Activated CD4-positive, alpha-beta T cell treated with anti-CD3 and anti-CD28 coated beads for 1 hour (primary cell): ENCODE measurements around the gene MAP3K14.

Experiments
- DNase-seq: peaks from one replicate; pipeline ENCODE4 v3.0.0-alpha.2; 2020

Gene MAP3K14

GRCh38 chr17:45338996-45339535 lies 22.2 kb upstream of the MAP3K14 start:
- DNase-seq = no peak

GRCh38 chr17:45338023-45338781 lies 21.4 kb upstream of the MAP3K14 start:
- DNase-seq = no peak

- no peak for DNase-seq
Observed at GRCh38 chr17:45336390-45337182, 19.8 kb upstream of the MAP3K14 start.

- no peak for DNase-seq
Observed at GRCh38 chr17:45335721-45336120, 18.9 kb upstream of the MAP3K14 start.

GRCh38 chr17:45334701-45335677 lies 18.2 kb upstream of the MAP3K14 start:
- no peak for DNase-seq

- no peak for DNase-seq
Observed at GRCh38 chr17:45334231-45334630, 17.4 kb upstream of the MAP3K14 start.

GRCh38 chr17:45333702-45334092 lies 16.9 kb upstream of the MAP3K14 start:
- DNase-seq = no peak

GRCh38 chr17:45332989-45333701 lies 16.3 kb upstream of the MAP3K14 start:
- DNase-seq = no peak

- DNase-seq = no peak
Observed at GRCh38 chr17:45332505-45332904, 15.7 kb upstream of the MAP3K14 start.

- DNase-seq = no peak
Observed at GRCh38 chr17:45326626-45327025, 9.8 kb upstream of the MAP3K14 start.

GRCh38 chr17:45325810-45326209 lies 9.0 kb upstream of the MAP3K14 start:
- DNase-seq = no peak

- no peak for DNase-seq
Observed at GRCh38 chr17:45324336-45324735, 7.5 kb upstream of the MAP3K14 start.

- no peak for DNase-seq
Observed at GRCh38 chr17:45322168-45322567, 5.3 kb upstream of the MAP3K14 start.

- no peak for DNase-seq
Observed at GRCh38 chr17:45320931-45321461, 4.2 kb upstream of the MAP3K14 start.

GRCh38 chr17:45320349-45320930 lies 3.6 kb upstream of the MAP3K14 start:
- DNase-seq = no peak

- DNase-seq = no peak
Observed at GRCh38 chr17:45319239-45319703, 2.5 kb upstream of the MAP3K14 start.

- no peak for DNase-seq
Observed at GRCh38 chr17:45318561-45319230, 1.9 kb upstream of the MAP3K14 start.

- peak; percentile 99 for DNase-seq
Observed at GRCh38 chr17:45317111-45317928, 500 bp upstream of the MAP3K14 start.

GRCh38 chr17:45315648-45316433 lies 979 bp downstream of the MAP3K14 start:
- DNase-seq = no peak
